H9 (cell line): Measurements from ENCODE around the gene SH3BP2. TPM values are rescaled to one million over a fixed set of nuclear protein-coding genes. Genes with fewer than 3 reads are reported as not detected.

Source experiments
- DNase-seq: peaks from one replicate; pipeline ENCODE4 v3.0.0-alpha.2; 2017
- H2AFZ ChIP-seq: one replicate; pipeline ENCODE4 v1.6.1; 2013; ENCODE audit warnings: mild to moderate bottlenecking, low read length, control low read depth, moderate library complexity
- H2AK5ac ChIP-seq: 2 replicates; pipeline ENCODE4 v1.6.1; 2013; ENCODE audit warnings: low read length, control low read depth, mixed read lengths; ENCODE audit not compliant: insufficient read length
- H2BK120ac ChIP-seq: one replicate; pipeline ENCODE4 v1.6.1; 2013; ENCODE audit warnings: low read depth, mild to moderate bottlenecking, low read length, control low read depth, inconsistent platforms; ENCODE audit not compliant: poor library complexity, severe bottlenecking
- H2BK12ac ChIP-seq: 2 replicates; pipeline ENCODE4 v1.6.1; 2013; ENCODE audit warnings: low read length, control low read depth, mixed read lengths, low read depth; ENCODE audit not compliant: insufficient read length
- H2BK15ac ChIP-seq: 2 replicates; pipeline ENCODE4 v1.6.1; 2013; ENCODE audit warnings: low read depth, low read length, control low read depth
- H2BK20ac ChIP-seq: one replicate; pipeline ENCODE4 v1.6.1; 2013; ENCODE audit warnings: low read depth, mild to moderate bottlenecking, low read length, control low read depth, inconsistent platforms; ENCODE audit not compliant: poor library complexity, severe bottlenecking
- H2BK5ac ChIP-seq: 2 replicates; pipeline ENCODE4 v1.6.1; 2013; ENCODE audit warnings: low read length, control low read depth, mixed read lengths; ENCODE audit not compliant: insufficient read length
- H3K14ac ChIP-seq: 2 replicates; pipeline ENCODE4 v1.6.1; 2013; ENCODE audit warnings: low read length, control low read depth; ENCODE audit not compliant: insufficient read depth
- H3K18ac ChIP-seq: 2 replicates; pipeline ENCODE4 v1.6.1; 2013; ENCODE audit warnings: low read depth, mild to moderate bottlenecking, mixed read lengths, low read length, control low read depth; ENCODE audit not compliant: insufficient read length
- H3K23ac ChIP-seq: 2 replicates; pipeline ENCODE4 v1.6.1; 2013; ENCODE audit warnings: low read length, control low read depth, mixed read lengths, low read depth; ENCODE audit not compliant: insufficient read length
- H3K23me2 ChIP-seq: 2 replicates; pipeline ENCODE4 v1.6.1; 2013; ENCODE audit warnings: low read depth, mild to moderate bottlenecking, mixed read lengths, low read length, control low read depth; ENCODE audit not compliant: insufficient read length, poor library complexity, severe bottlenecking
- H3K27ac ChIP-seq: 2 replicates; pipeline ENCODE4 v1.5.1; 2013; ENCODE audit warnings: low read length, control low read depth, mixed read lengths, low read depth; ENCODE audit not compliant: insufficient read length
- H3K27me3 ChIP-seq: 2 replicates; pipeline ENCODE4 v1.6.1; 2013; ENCODE audit warnings: low read length, control low read depth, inconsistent platforms; ENCODE audit not compliant: insufficient read depth
- H3K4ac ChIP-seq: 2 replicates; pipeline ENCODE4 v1.6.1; 2013; ENCODE audit warnings: low read depth, mild to moderate bottlenecking, control low read depth, inconsistent platforms, low read length, moderate library complexity
- H3K4me1 ChIP-seq: 2 replicates; pipeline ENCODE4 v1.6.1; 2013; ENCODE audit warnings: low read length, control low read depth, inconsistent platforms; ENCODE audit not compliant: insufficient read depth
- H3K4me2 ChIP-seq: 2 replicates; pipeline ENCODE4 v1.6.1; 2013; ENCODE audit warnings: low read length, control low read depth, mixed read lengths; ENCODE audit not compliant: insufficient read length, insufficient read depth
- H3K56ac ChIP-seq: 2 replicates; pipeline ENCODE4 v1.6.1; 2013; ENCODE audit warnings: low read depth, mild to moderate bottlenecking, mixed read lengths, low read length, control low read depth; ENCODE audit not compliant: insufficient read length
- H3K79me1 ChIP-seq: 2 replicates; pipeline ENCODE4 v1.6.1; 2013; ENCODE audit warnings: low read depth, mild to moderate bottlenecking, moderate library complexity, low read length, control low read depth, inconsistent platforms; ENCODE audit not compliant: insufficient read depth, poor library complexity, severe bottlenecking
- H3K79me2 ChIP-seq: 2 replicates; pipeline ENCODE4 v1.6.1; 2013; ENCODE audit warnings: low read length, control low read depth, inconsistent platforms; ENCODE audit not compliant: insufficient read depth
- H3K9ac ChIP-seq: 2 replicates; pipeline ENCODE4 v1.6.1; 2013; ENCODE audit warnings: low read length, control low read depth, mixed read lengths; ENCODE audit not compliant: insufficient read length; ENCODE audit errors: extremely low read depth
- H3K9me3 ChIP-seq: one replicate; pipeline ENCODE4 v1.6.1; 2013; ENCODE audit warnings: low read depth, low read length, inconsistent platforms; ENCODE audit not compliant: control insufficient read depth
- H3T11ph ChIP-seq: one replicate; pipeline ENCODE4 v1.6.1; 2013; ENCODE audit warnings: mild to moderate bottlenecking, low read length, control low read depth, inconsistent platforms
- H4K20me1 ChIP-seq: one replicate; pipeline ENCODE4 v1.6.1; 2013; ENCODE audit not compliant: control insufficient read depth, insufficient read length, insufficient read depth
- H4K5ac ChIP-seq: 2 replicates; pipeline ENCODE4 v1.6.1; 2013; ENCODE audit warnings: low read depth, mild to moderate bottlenecking, mixed read lengths, low read length, control low read depth; ENCODE audit not compliant: insufficient read length
- H4K8ac ChIP-seq: replicated peaks from 2 replicates; pipeline ENCODE4 v1.6.1; 2013; ENCODE audit warnings: low read length, control low read depth, mixed read lengths, low read depth; ENCODE audit not compliant: insufficient read length
- H4K91ac ChIP-seq: 2 replicates; pipeline ENCODE4 v1.6.1; 2013; ENCODE audit warnings: low read depth, mild to moderate bottlenecking, moderate library complexity, mixed read lengths, low read length, control low read depth; ENCODE audit not compliant: insufficient read length
- H3K27ac Mint-ChIP-seq, 3 experiments: 2 replicates in 2 of 3; 3 replicates in 1 of 3; pipeline ENCODE4 v1.8.0; 2020 to 2021; ENCODE audit warnings: mixed read lengths in 3 of 3, mild to moderate bottlenecking in 1 of 3, moderate library complexity in 1 of 3
- H3K27me3 Mint-ChIP-seq: 2 replicates; pipeline ENCODE4 v1.8.0; 2021; ENCODE audit warnings: low read depth, mild to moderate bottlenecking, moderate library complexity, mixed read lengths
- H3K36me3 Mint-ChIP-seq, 3 experiments: 2 replicates in 2 of 3; 3 replicates in 1 of 3; pipeline ENCODE4 v1.8.0; 2020 to 2021; ENCODE audit warnings: low read depth in 3 of 3, mixed read lengths in 3 of 3; ENCODE audit not compliant: insufficient read depth in 1 of 3
- H3K4me1 Mint-ChIP-seq, 2 experiments: 2 replicates each; pipeline ENCODE4 v1.8.0; 2020; ENCODE audit warnings: mixed read lengths in 2 of 2
- H3K4me3 Mint-ChIP-seq, 2 experiments: 2 replicates in 1 of 2; 3 replicates in 1 of 2; pipeline ENCODE4 v1.8.0; 2020 to 2021; ENCODE audit warnings: mild to moderate bottlenecking in 2 of 2, mixed read lengths in 2 of 2, moderate library complexity in 1 of 2
- H3K9me3 Mint-ChIP-seq, 2 experiments: 2 replicates in 1 of 2; 3 replicates in 1 of 2; pipeline ENCODE4 v1.8.0; 2020; ENCODE audit warnings: mild to moderate bottlenecking in 2 of 2, mixed read lengths in 2 of 2, moderate library complexity in 1 of 2
- WGBS: extraction: QIAGEN DNeasy Blood & Tissue Kit; methylation state at CpG from one replicate; pipeline ENCODE4 v1.1.7; 2013; ENCODE audit warnings: missing lambda C conversion rate, low lambda C conversion rate, mixed read lengths; ENCODE audit not compliant: insufficient read length; ENCODE audit errors: extremely low coverage; 5-methylcytosine and 5-hydroxymethylcytosine counted together
- total RNA-seq: library from RNA; stranded (reverse); gene quantifications from 2 replicates; pipeline ENCODE4 v1.2.1, GENCODE V29; 2021
- TF ChIP-seq, protein P1 (sequence below): fragments of 200-600 bp; sonication (generic); conservative IDR thresholded peaks from 3 replicates; pipeline ENCODE4 v1.8.0; 2021; ENCODE audit warnings: antibody characterized with exemption, mild to moderate bottlenecking

The SH3BP2 gene
- total RNA-seq, 1 experiment from 2014 or later, result 37.6 TPM

DNA sequence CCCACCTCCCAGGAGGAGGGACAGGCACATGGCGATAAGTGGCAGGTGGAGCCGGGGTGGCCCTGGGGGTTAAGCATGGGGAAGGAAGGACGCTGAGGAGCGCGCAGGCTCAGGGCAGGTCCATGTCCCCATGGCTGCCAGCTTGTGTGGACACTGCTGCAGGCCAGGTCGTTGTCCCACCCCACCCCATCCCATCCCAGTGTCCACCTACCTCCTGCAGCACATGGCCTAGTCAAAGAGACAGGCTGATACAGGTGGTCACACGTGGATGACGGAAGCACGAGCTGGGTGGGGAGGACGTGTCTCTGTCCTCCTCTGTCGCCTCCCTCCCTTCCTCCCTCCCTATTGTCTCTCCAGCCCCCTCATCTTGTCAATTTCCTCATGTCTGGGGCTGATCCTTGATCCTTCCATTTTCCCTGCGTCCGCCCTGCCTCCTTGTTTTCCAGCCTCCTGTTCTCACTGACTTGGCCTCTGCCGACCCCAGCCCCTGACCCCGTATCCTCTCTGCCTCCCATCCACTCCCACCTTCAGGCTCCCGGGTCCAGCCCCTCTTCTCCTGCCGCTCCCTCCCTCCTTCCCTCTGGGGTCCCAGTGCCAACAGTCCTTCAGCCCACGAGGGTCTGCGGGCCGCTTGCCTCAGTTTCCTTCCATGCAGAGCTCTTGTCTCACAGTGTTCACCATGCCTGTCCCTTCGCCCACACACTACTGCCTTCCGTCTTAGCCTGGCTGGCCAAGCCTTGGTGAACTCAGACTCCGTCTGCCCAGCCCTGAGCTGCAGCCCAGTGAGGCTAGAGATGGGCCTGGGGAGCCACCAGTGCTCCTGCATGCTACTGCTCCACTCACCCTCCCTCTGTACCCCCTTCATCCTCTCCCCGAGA is 35.2 kb downstream of the SH3BP2 start:
- H3K36me3 Mint-ChIP-seq, result peaks cover 28 to 69% (median 56%) of the 10 kb centered on the region in 3 experiments; a peak in 6 of 7 replicates
- Histone ChIP-seq H3K9ac (no peak overlapping the region), H2BK12ac (no peak overlapping the region), H3K4me1 (no peaks in the 10 kb centered on the region), H4K8ac (no peak overlapping the region), H4K20me1 (peaks cover 6% of the 10 kb centered on the region), H3K23ac (no peak overlapping the region), H3K14ac (no peak overlapping the region), H2AFZ (no peak overlapping the region), H3K27me3 (no peaks in the 10 kb centered on the region), H2AK5ac (no peak overlapping the region), H4K91ac (no peak overlapping the region), H2BK5ac (no peak overlapping the region), H3K4me2 (no peak overlapping the region), H3K79me2 (no peaks in the 10 kb centered on the region), H3K4ac (no peak overlapping the region), H3K18ac (no peak overlapping the region), H3K56ac (no peak overlapping the region), H3K9me3 (no peaks in the 10 kb centered on the region), H4K5ac (no peak overlapping the region), H2BK15ac (no peak overlapping the region), H2BK20ac (no peak overlapping the region), H3K27ac (no peak overlapping the region), H3T11ph (no peak overlapping the region), H3K23me2 (no peaks in the 10 kb centered on the region), H3K79me1 (no peaks in the 10 kb centered on the region), H2BK120ac (no peak overlapping the region)
- no CpG with 5 or more reads among the region's 24 CpGs for WGBS
- H3K27ac Mint-ChIP-seq, result 0 out of 7 replicates have a peak overlapping the region, but pooled peaks of 1 of the 3 experiments have one; percentile 57
- H3K27me3 Mint-ChIP-seq, result no peaks in the 10 kb centered on the region
- no peaks in the 10 kb centered on the region; a peak in 2 of 5 replicates for H3K9me3 Mint-ChIP-seq
- H3K4me1 Mint-ChIP-seq, result no peaks in the 10 kb centered on the region
- TF ChIP-seq, protein P1, sequence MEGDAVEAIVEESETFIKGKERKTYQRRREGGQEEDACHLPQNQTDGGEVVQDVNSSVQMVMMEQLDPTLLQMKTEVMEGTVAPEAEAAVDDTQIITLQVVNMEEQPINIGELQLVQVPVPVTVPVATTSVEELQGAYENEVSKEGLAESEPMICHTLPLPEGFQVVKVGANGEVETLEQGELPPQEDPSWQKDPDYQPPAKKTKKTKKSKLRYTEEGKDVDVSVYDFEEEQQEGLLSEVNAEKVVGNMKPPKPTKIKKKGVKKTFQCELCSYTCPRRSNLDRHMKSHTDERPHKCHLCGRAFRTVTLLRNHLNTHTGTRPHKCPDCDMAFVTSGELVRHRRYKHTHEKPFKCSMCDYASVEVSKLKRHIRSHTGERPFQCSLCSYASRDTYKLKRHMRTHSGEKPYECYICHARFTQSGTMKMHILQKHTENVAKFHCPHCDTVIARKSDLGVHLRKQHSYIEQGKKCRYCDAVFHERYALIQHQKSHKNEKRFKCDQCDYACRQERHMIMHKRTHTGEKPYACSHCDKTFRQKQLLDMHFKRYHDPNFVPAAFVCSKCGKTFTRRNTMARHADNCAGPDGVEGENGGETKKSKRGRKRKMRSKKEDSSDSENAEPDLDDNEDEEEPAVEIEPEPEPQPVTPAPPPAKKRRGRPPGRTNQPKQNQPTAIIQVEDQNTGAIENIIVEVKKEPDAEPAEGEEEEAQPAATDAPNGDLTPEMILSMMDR, result no peak
- H3K4me3 Mint-ChIP-seq, result no peak overlapping the region
- DNase-seq, result no peak
